Colonic mucosa (tissue), 4 donors: ENCODE data around the gene NRAP. TPM values are rescaled to one million over a fixed set of nuclear protein-coding genes. Genes with fewer than 3 reads are reported as not detected.

Experiments used
- DNase-seq: peaks from one replicate; pipeline ENCODE4 v3.0.0-alpha.2; 2020
- H3K27ac ChIP-seq: fragments of 200-600 bp; one replicate; pipeline ENCODE4 v1.8.0; 2021
- H3K27me3 ChIP-seq: fragments of 200-600 bp; one replicate; pipeline ENCODE4 v1.8.0; 2021
- H3K36me3 ChIP-seq: fragments of 200-600 bp; one replicate; pipeline ENCODE4 v1.8.0; 2021
- H3K4me1 ChIP-seq: fragments of 200-600 bp; one replicate; pipeline ENCODE4 v1.8.0; 2021; ENCODE audit warnings: mild to moderate bottlenecking
- H3K4me3 ChIP-seq: fragments of 200-600 bp; one replicate; pipeline ENCODE4 v1.8.0; 2021
- H3K9ac ChIP-seq, 2 donors: one replicate each; pipeline ENCODE4 v1.7.0; 2013; ENCODE audit warnings: control low read depth in 2 of 2, low read depth in 2 of 2, low read length in 2 of 2
- H3K9me3 ChIP-seq: fragments of 200-600 bp; one replicate; pipeline ENCODE4 v1.8.0; 2021
- CTCF ChIP-seq: fragments of 200-600 bp; IDR thresholded peaks from one replicate; pipeline ENCODE4 v1.8.0; 2022; ENCODE audit warnings: antibody characterized with exemption, mild to moderate bottlenecking
- intact Hi-C: fragments of 100-400 bp; cut with DNase I; formaldehyde crosslinking; loops from one replicate; pipeline ENCODE4 v1.14.1; 2022
- total RNA-seq, 2 donors: library from RNA; stranded (reverse); fragmentation: NEBNext Ultra II Directional in 1 of 2; extraction: Animal tissue kit (Norgen Biotek cat#: 25700) in 1 of 2; gene quantifications; one replicate each; pipeline ENCODE4 v1.2.1, GENCODE V29; 2021
- donor health status: healthy.
- donor health status: DM: no; HTN: no; CAD: no.
- donor health status: DM: no; HTN: no; CAD: no.

Gene NRAP
- total RNA-seq, 2 donors from 2014 or later, result 1.1 to 1.3 TPM

- no peaks in the 10 kb centered on the region for H3K27me3 ChIP-seq
These were observed 43.3 kb downstream of the NRAP start for GRCh38 chr10:113620511-113620910.

GRCh38 chr10:113619401-113619800 is 44.4 kb downstream of the NRAP start:
- Histone ChIP-seq H3K9ac (no peak overlapping the region), H3K27me3 (no peaks in the 10 kb centered on the region), H3K9me3 (no peaks in the 10 kb centered on the region), H3K4me1 (no peaks in the 10 kb centered on the region), H3K36me3 (no peaks in the 10 kb centered on the region), H3K27ac (no peak overlapping the region), H3K4me3 (no peak overlapping the region)
- intact Hi-C loops, result no loop called here
- DNase-seq, result no peak
- no peak for TF ChIP-seq CTCF

More at GRCh38 chr10:113620511-113620910, 43.3 kb downstream of the NRAP start:
- TF ChIP-seq CTCF, result no peak
- H3K9me3 ChIP-seq, result no peaks in the 10 kb centered on the region
- intact Hi-C loops, result no loop called here
- no peaks in the 10 kb centered on the region for H3K36me3 ChIP-seq
- H3K27ac ChIP-seq, result no peak overlapping the region
- H3K9ac ChIP-seq, result no peak overlapping the region
- no peak overlapping the region for H3K4me3 ChIP-seq
- DNase-seq, result no peak
- no peaks in the 10 kb centered on the region for H3K4me1 ChIP-seq

GRCh38 chr10:113618338-113618737 is 45.5 kb downstream of the NRAP start:
- H3K9me3 ChIP-seq, result no peaks in the 10 kb centered on the region
- no peak overlapping the region for H3K4me3 ChIP-seq
- no peaks in the 10 kb centered on the region for H3K4me1 ChIP-seq
- no peak for DNase-seq
- H3K27ac ChIP-seq, result no peak overlapping the region
- H3K36me3 ChIP-seq, result no peaks in the 10 kb centered on the region
- TF ChIP-seq CTCF, result no peak
- intact Hi-C loops, result no loop called here
- H3K9ac ChIP-seq, result no peak overlapping the region
- H3K27me3 ChIP-seq, result no peaks in the 10 kb centered on the region

- intact Hi-C loops, result no loop called here
- H3K9me3 ChIP-seq, result no peaks in the 10 kb centered on the region
- no peak for TF ChIP-seq CTCF
These were observed 46.8 kb downstream of the NRAP start for GRCh38 chr10:113617086-113617485.

GRCh38 chr10:113616244-113617074 is 47.4 kb downstream of the NRAP start:
- DNase-seq, result no peak
- intact Hi-C loops, result no loop called here
- TF ChIP-seq CTCF, result no peak
- Histone ChIP-seq H3K9ac (no peak overlapping the region), H3K4me1 (no peaks in the 10 kb centered on the region), H3K27me3 (no peaks in the 10 kb centered on the region), H3K9me3 (no peaks in the 10 kb centered on the region), H3K4me3 (no peak overlapping the region), H3K36me3 (no peaks in the 10 kb centered on the region), H3K27ac (no peak overlapping the region)

More at GRCh38 chr10:113617086-113617485, 46.8 kb downstream of the NRAP start:
- no peak overlapping the region for H3K9ac ChIP-seq
- H3K27me3 ChIP-seq, result no peaks in the 10 kb centered on the region
- H3K27ac ChIP-seq, result no peak overlapping the region
- no peaks in the 10 kb centered on the region for H3K4me1 ChIP-seq
- H3K36me3 ChIP-seq, result no peaks in the 10 kb centered on the region
- DNase-seq, result no peak
- H3K4me3 ChIP-seq, result no peak overlapping the region
